NOMO-1 treated with dmso at 0.1 percent for 144 hours (cell line): ENCODE data around the gene FFAR3.
A peak's percentile ranks its signal among the peaks of the same experiment; 100 is the strongest.
"Not testable (repeated sequence)": the region's sequence is repeated elsewhere in the genome, so short reads cannot be mapped to it uniquely, and the experiment has no call there.

Experiments used
- DNase-seq: peaks from one replicate; lab custom pipeline; 2025; ENCODE audit not compliant: unreplicated experiment; lab: John Stamatoyannopoulos, UW

The FFAR3 gene

DNA sequence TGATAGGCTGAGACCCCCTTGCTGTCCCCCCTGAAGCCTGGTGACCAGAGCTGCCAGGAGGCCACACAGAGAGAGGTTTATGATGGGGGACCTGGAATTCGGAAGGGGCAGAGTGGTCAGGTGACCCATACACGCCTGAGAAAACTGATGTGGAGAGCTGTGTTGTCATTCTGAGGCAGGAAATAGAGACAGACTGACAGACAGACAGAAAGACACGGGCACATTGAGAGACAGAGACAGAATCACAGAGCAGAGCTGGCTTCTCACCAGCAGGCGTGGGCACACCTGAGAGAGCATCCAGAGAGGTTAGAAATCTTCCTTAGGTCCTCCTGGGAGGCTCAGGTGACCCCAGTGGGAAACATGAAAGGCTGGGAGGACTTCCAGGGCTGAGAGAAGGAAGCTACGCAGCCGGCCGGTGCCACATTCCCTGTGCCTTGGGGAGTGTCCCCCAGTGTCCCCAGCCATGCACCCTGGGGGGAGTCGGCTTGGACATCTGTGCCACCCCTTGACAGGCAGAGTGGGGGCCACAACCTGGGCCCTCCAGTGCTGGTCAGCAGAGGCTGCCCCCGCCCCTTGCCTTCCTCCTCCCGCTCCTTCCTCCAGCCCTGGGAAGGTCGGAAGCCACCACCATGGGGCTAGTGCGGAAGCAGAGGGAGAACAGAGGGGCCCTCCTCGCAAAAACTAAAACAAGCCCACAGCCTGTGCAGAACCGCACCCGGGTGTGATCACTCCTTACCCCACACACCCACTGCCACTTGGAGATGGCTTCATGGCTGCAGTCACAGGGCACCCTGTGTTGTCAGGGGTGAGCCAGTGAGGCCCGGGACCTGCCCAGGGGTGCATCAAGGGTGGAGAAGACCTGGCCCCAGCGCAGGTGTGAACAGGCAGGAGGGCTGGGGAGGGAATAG is 8.4 kb upstream of the FFAR3 start:
- no peak for DNase-seq

GRCh38 chr19:35350591-35350990 is 7.7 kb upstream of the FFAR3 start:
- DNase-seq: no peak

DNA sequence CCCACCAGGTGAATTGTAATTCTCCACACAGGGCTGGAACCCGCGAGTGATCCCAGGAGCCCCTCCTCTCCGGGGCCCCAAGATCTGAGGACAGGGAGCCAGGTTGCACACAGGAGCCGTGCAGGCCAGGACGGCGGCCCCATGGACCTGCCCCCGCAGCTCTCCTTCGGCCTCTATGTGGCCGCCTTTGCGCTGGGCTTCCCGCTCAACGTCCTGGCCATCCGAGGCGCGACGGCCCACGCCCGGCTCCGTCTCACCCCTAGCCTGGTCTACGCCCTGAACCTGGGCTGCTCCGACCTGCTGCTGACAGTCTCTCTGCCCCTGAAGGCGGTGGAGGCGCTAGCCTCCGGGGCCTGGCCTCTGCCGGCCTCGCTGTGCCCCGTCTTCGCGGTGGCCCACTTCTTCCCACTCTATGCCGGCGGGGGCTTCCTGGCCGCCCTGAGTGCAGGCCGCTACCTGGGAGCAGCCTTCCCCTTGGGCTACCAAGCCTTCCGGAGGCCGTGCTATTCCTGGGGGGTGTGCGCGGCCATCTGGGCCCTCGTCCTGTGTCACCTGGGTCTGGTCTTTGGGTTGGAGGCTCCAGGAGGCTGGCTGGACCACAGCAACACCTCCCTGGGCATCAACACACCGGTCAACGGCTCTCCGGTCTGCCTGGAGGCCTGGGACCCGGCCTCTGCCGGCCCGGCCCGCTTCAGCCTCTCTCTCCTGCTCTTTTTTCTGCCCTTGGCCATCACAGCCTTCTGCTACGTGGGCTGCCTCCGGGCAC is 6.7 kb upstream of the FFAR3 start:
- no peak for DNase-seq

DNA sequence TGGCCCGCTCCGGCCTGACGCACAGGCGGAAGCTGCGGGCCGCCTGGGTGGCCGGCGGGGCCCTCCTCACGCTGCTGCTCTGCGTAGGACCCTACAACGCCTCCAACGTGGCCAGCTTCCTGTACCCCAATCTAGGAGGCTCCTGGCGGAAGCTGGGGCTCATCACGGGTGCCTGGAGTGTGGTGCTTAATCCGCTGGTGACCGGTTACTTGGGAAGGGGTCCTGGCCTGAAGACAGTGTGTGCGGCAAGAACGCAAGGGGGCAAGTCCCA is 6.1 kb upstream of the FFAR3 start:
- no peak for DNase-seq

- peak; percentile 51 for DNase-seq
Measured at GRCh38 chr19:35352448-35353304, 5.6 kb upstream of the FFAR3 start.

DNA sequence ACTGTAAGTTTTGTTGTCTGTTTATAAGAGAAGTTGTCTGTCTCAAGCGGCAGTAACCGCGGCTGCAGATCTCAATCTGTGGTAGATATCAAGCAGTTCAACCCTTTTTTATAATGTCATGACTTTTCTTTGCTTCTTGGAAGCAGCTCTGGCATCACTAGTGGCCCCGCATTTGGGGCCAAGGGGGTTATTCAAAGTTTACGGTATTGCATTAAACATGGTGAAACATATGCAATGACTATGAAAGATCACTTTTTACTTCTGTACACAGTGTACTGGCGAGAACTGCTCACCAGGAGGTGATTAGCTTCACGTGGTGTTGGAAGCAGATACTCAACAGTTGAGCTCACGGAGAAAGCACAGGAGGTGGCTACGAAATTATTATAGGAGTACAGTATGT is 4.6 kb upstream of the FFAR3 start:
- DNase-seq: no peak

DNA sequence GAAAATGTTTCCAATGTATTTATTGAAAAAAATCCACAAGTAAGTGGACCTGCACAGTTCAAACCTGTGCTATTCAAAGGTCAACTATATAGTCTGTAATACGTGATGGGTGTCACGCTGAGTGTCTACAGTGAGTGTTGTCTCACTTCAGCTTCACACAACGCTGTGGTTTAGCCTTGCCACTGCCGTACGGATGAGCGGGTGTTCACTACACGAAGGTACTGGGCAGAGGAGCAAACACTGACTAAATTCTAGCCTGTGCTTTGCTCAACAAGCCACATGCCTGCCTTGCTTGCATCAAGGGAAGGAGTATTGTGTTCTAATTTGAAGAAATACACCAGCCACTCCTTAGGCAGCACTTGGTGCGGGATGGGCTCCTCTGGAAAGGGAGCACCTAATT is 3.4 kb upstream of the FFAR3 start:
- DNase-seq: no peak

GRCh38 chr19:35355791-35356460 is 2.3 kb upstream of the FFAR3 start:
- DNase-seq: no peak

DNA sequence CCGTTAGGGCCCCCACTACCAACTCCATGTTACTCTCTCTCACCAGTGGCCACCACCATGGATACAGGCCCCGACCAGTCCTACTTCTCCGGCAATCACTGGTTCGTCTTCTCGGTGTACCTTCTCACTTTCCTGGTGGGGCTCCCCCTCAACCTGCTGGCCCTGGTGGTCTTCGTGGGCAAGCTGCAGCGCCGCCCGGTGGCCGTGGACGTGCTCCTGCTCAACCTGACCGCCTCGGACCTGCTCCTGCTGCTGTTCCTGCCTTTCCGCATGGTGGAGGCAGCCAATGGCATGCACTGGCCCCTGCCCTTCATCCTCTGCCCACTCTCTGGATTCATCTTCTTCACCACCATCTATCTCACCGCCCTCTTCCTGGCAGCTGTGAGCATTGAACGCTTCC is 574 bp downstream of the FFAR3 start:
- DNase-seq: not testable (repeated sequence)

DNA sequence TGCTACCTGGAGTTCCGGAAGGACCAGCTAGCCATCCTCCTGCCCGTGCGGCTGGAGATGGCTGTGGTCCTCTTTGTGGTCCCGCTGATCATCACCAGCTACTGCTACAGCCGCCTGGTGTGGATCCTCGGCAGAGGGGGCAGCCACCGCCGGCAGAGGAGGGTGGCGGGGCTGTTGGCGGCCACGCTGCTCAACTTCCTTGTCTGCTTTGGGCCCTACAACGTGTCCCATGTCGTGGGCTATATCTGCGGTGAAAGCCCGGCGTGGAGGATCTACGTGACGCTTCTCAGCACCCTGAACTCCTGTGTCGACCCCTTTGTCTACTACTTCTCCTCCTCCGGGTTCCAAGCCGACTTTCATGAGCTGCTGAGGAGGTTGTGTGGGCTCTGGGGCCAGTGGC is 1.1 kb downstream of the FFAR3 start:
- DNase-seq: not testable (repeated sequence)

GRCh38 chr19:35360081-35360480 is 1.8 kb downstream of the FFAR3 start:
- DNase-seq: not testable (repeated sequence)

GRCh38 chr19:35360880-35361420 is 2.7 kb downstream of the FFAR3 start:
- DNase-seq: no peak

- no peak for DNase-seq
Measured at GRCh38 chr19:35362261-35363000, 4.2 kb downstream of the FFAR3 start.

DNA sequence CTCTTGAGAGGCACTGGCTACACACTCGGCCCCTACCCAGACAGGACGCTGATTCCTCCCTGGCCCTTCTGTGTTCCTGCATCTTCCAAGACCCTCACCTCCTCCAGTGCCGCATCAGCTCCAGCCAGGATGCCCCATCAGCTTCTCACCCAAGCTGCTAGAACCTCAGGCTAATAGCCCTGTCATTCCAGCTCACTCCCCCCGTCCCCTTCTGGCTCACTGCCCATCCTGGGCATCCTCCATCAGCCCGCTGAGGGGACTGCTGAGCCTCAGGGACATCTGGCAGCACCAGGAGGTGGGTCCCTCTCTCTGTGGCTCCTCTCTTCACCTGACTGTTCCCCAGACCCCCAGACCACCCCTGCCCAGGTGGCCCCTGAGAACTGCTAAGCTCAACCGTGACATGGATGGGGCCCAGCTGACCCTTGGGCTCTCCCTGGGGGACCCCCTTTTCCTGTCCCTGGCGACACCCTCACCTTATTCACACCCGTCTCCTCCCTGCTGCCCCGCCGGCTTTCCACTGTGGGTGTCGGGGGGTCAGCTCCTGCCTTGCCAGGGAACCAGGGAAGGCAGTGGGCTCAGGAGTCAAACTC is 4.8 kb downstream of the FFAR3 start:
- no peak for DNase-seq

GRCh38 chr19:35363711-35364425 is 5.6 kb downstream of the FFAR3 start:
- no peak for DNase-seq

- DNase-seq: no peak
Measured at GRCh38 chr19:35365303-35365702, 7.0 kb downstream of the FFAR3 start.

DNA sequence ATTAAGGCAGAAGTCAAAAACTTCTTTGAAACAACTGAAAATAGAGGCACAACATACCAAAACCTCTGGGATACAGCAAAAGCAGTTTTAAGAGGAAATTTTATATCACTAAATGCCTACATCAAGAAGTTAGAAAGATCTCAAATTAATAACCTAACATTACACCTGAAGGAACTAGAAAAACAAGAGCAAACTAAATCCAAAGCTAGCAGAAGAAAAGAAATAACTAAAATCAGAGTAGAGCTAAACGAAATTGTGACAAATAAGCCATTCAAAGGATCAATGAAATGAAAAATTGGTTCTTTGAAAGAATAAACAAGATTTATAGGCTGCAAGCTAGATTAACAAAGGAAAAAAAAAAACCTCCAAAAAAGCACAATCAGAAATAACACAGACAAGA is 10.1 kb downstream of the FFAR3 start:
- no peak for DNase-seq

DNA sequence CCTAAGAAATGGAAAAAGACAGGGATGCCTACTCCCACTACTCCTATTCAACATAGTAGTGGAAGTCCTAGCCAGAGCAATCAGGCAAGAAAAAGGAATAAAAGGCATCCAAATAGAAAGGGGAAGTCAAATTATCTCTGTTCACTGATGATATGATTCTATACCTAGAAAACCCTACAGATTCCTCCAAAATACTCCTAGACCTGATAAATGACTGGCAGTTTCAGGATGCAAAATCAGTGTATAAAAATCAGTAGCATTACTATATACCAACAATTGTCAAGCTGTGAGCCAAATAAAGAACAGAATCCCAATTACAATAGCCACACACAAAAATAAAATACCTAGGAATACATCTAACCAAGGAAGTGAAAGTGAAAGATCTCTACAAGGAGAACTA is 11.3 kb downstream of the FFAR3 start:
- no peak for DNase-seq

DNA sequence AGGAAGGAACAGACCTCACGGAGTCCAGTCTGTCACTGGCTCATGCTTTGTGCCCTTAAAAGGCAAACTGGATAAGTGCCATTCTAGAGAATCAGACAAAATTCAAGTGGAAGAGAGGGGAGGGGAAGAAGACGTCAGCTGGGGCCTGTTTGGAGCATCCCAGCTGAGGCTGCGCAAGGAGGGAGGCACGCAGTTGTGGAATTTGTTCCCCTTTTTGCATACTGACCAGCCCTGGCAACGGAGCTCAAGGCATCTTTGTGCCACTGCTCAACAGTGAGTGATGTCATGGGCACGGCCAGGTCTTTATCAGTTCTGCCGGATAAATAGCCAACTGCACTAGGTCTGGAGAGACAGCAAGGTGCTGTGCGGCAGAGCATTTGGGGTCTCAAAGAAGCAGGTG is 12.5 kb downstream of the FFAR3 start, which contains the start of gene GPR42:
TSS of gene GPR42 (plus strand) at position 347 of the 400 bp plus-strand sequence. CDS start 292 bp downstream, outside the sequence.
- DNase-seq: no peak
